H1 (cell line): ENCODE measurements around the gene PCDHGB7. TPM values are rescaled to one million over a fixed set of nuclear protein-coding genes. Genes with fewer than 3 reads are reported as not detected.

ENCODE experiments used
- CTCF ChIA-PET: fragments of 300-600 bp; sonication (Branson Sonifier 250); formaldehyde crosslinking; loops from one replicate; lab custom pipeline; 2021; ENCODE audit not compliant: partially characterized antibody; lab: Charles Lee
- POLR2A ChIA-PET: fragments of 300-600 bp; sonication (Branson Sonifier 250); formaldehyde crosslinking; loops from one replicate; lab custom pipeline; 2021; ENCODE audit warnings: inconsistent platforms; ENCODE audit not compliant: partially characterized antibody; lab: Charles Lee
- DNase-seq, 2 experiments: peaks; one replicate each; pipeline versions ENCODE4 v3.0.0 to v3.0.0-alpha.2; 2010 to 2022; ENCODE audit warnings: low spot score in 2 of 2, low read depth in 1 of 2, mixed read lengths in 1 of 2
- FAIRE-seq: peaks from 2 replicates; lab custom pipeline; 2011; peaks lifted over from hg19 to GRCh38; lab: Jason Lieb, UNC
- H2AFZ ChIP-seq: 2 replicates; pipeline ENCODE4 v1.8.1; 2012; ENCODE audit warnings: low read length, inconsistent platforms
- H2AK5ac ChIP-seq: 2 replicates; pipeline ENCODE4 v1.6.1; 2013; ENCODE audit warnings: low read depth, low read length
- H2BK120ac ChIP-seq: replicated peaks from 2 replicates; pipeline ENCODE3; 2013; ENCODE audit warnings: low read depth, low read length, inconsistent platforms
- H2BK12ac ChIP-seq: 2 replicates; pipeline ENCODE4 v1.6.1; 2013; ENCODE audit warnings: low read depth, low read length
- H2BK15ac ChIP-seq: 2 replicates; pipeline ENCODE4 v1.6.1; 2013; ENCODE audit warnings: low read length
- H2BK20ac ChIP-seq: 2 replicates; pipeline ENCODE4 v1.6.1; 2013; ENCODE audit warnings: low read length
- H2BK5ac ChIP-seq: 2 replicates; pipeline ENCODE4 v1.6.1; 2013; ENCODE audit warnings: low read depth, low read length
- H3K14ac ChIP-seq: 2 replicates; pipeline ENCODE4 v1.6.1; 2013; ENCODE audit warnings: inconsistent platforms; ENCODE audit not compliant: insufficient read length
- H3K18ac ChIP-seq: 2 replicates; pipeline ENCODE4 v1.6.1; 2013; ENCODE audit warnings: low read length; ENCODE audit errors: extremely low read depth
- H3K23ac ChIP-seq: 2 replicates; pipeline ENCODE4 v1.6.1; 2013; ENCODE audit warnings: inconsistent platforms; ENCODE audit not compliant: insufficient read length
- H3K23me2 ChIP-seq: 2 replicates; pipeline ENCODE4 v1.6.1; 2013; ENCODE audit warnings: low read depth, low read length
- H3K27ac ChIP-seq: 2 replicates; pipeline ENCODE4 v1.6.1; 2011; ENCODE audit warnings: low read depth, low read length, inconsistent platforms
- H3K27me3 ChIP-seq, 4 experiments: replicated peaks in 1 of 4; 1 replicate in 1 of 4; 2 replicates in 3 of 4; pipeline versions ENCODE4 v1.6.1 to v1.8.1; 2011 to 2013; ENCODE audit warnings: low read length in 3 of 4, mild to moderate bottlenecking in 3 of 4, inconsistent platforms in 2 of 4, mixed read lengths in 2 of 4, moderate library complexity in 1 of 4; ENCODE audit not compliant: control insufficient read depth in 3 of 4, insufficient read depth in 3 of 4; ENCODE audit errors: extremely low read depth in 1 of 4
- H3K36me3 ChIP-seq, 4 experiments: 2 replicates each; pipeline versions ENCODE4 v1.6.1 to v1.8.1; 2011 to 2013; ENCODE audit warnings: mild to moderate bottlenecking in 4 of 4, low read length in 3 of 4, moderate library complexity in 2 of 4, control low read depth in 1 of 4, inconsistent platforms in 1 of 4; ENCODE audit not compliant: insufficient read depth in 4 of 4, control insufficient read depth in 2 of 4
- H3K4ac ChIP-seq: replicated peaks from 2 replicates; pipeline ENCODE3; 2013; ENCODE audit warnings: low read length, low read depth, mixed read lengths, inconsistent platforms; ENCODE audit not compliant: insufficient read length
- H3K4me1 ChIP-seq, 4 experiments: replicated peaks in 1 of 4; 1 replicate in 1 of 4; 2 replicates in 3 of 4; pipeline versions ENCODE4 v1.6.1 to v1.8.1; 2011 to 2013; ENCODE audit warnings: low read length in 3 of 4, inconsistent platforms in 2 of 4, mixed read lengths in 1 of 4; ENCODE audit not compliant: insufficient read depth in 4 of 4, control insufficient read depth in 3 of 4
- H3K4me2 ChIP-seq, 2 experiments: 2 replicates each; pipeline versions ENCODE4 v1.6.1 to v1.8.1; 2011 to 2013; ENCODE audit warnings: low read depth in 2 of 2, low read length in 2 of 2, control low read depth in 1 of 2, inconsistent platforms in 1 of 2, mild to moderate bottlenecking in 1 of 2; ENCODE audit not compliant: insufficient read depth in 1 of 2
- H3K4me3 ChIP-seq, 4 experiments: fragments of 200-600, 300-600 bp in 1 of 4; sonication (generic), shearing (Covaris generic), sonication (Bioruptor Twin) in 1 of 4; 2 replicates each; pipeline versions ENCODE4 v1.5.1 to v1.8.1; 2011 to 2016; ENCODE audit warnings: low read length in 4 of 4, low read depth in 3 of 4, control low read depth in 2 of 4, inconsistent platforms in 2 of 4, mild to moderate bottlenecking in 2 of 4, mixed read lengths in 1 of 4, moderate library complexity in 1 of 4; ENCODE audit not compliant: insufficient read depth in 2 of 4; ENCODE audit errors: extremely low read depth in 1 of 4
- H3K56ac ChIP-seq: replicated peaks from 2 replicates; pipeline ENCODE3; 2013; ENCODE audit warnings: low read depth, mild to moderate bottlenecking, mixed read lengths, low read length, inconsistent platforms; ENCODE audit not compliant: insufficient read length
- H3K79me1 ChIP-seq: 2 replicates; pipeline ENCODE4 v1.6.1; 2013; ENCODE audit warnings: low read depth, low read length, control low read depth
- H3K79me2 ChIP-seq, 2 experiments: 2 replicates each; pipeline versions ENCODE4 v1.6.1 to v1.8.1; 2012 to 2013; ENCODE audit warnings: low read length in 2 of 2, mild to moderate bottlenecking in 2 of 2, inconsistent platforms in 1 of 2; ENCODE audit not compliant: insufficient read depth in 2 of 2, control insufficient read depth in 1 of 2
- H3K9ac ChIP-seq, 4 experiments: replicated peaks in 1 of 4; 1 replicate in 1 of 4; 2 replicates in 3 of 4; pipeline versions ENCODE4 v1.6.1 to v1.8.1; 2011 to 2013; ENCODE audit warnings: low read depth in 3 of 4, low read length in 3 of 4, control low read depth in 2 of 4, mild to moderate bottlenecking in 2 of 4, moderate library complexity in 2 of 4, inconsistent platforms in 1 of 4; ENCODE audit errors: extremely low read depth in 1 of 4
- H3K9me3 ChIP-seq, 2 experiments: 2 replicates each; pipeline versions ENCODE4 v1.6.1 to v1.8.1; 2012 to 2013; ENCODE audit warnings: mild to moderate bottlenecking in 2 of 2, moderate library complexity in 2 of 2, control low read depth in 1 of 2, inconsistent platforms in 1 of 2, low read depth in 1 of 2, low read length in 1 of 2, mixed read lengths in 1 of 2; ENCODE audit not compliant: insufficient read depth in 2 of 2
- H4K20me1 ChIP-seq, 2 experiments: replicated peaks in 1 of 2; 2 replicates each; pipeline versions ENCODE3 to v1.8.1; 2011 to 2013; ENCODE audit warnings: inconsistent platforms in 2 of 2, low read length in 2 of 2, mild to moderate bottlenecking in 1 of 2; ENCODE audit not compliant: insufficient read depth in 2 of 2, control insufficient read depth in 1 of 2
- H4K5ac ChIP-seq: 2 replicates; pipeline ENCODE4 v1.6.1; 2013; ENCODE audit warnings: low read length, low read depth, mixed read lengths, inconsistent platforms; ENCODE audit not compliant: insufficient read length
- H4K8ac ChIP-seq: 2 replicates; pipeline ENCODE4 v1.8.0; 2013; ENCODE audit warnings: mild to moderate bottlenecking, moderate library complexity, low read length, inconsistent platforms; ENCODE audit not compliant: insufficient read depth; ENCODE audit errors: extremely low read depth
- H4K91ac ChIP-seq: replicated peaks from 2 replicates; pipeline ENCODE3; 2013; ENCODE audit warnings: low read length, mixed read lengths, inconsistent platforms; ENCODE audit not compliant: insufficient read length
- BRCA1 ChIP-seq: IDR thresholded peaks from 2 replicates; pipeline ENCODE4 v1.6.1; 2012; ENCODE audit warnings: low read depth, low read length, improper control_type of control experiment
- GABPA ChIP-seq: IDR thresholded peaks from 2 replicates; pipeline ENCODE4 v1.6.1; 2011; ENCODE audit warnings: mild to moderate bottlenecking, low read length, moderate library complexity, borderline replicate concordance; ENCODE audit not compliant: insufficient read depth
- NRF1 ChIP-seq: IDR thresholded peaks from 2 replicates; pipeline ENCODE4 v1.6.1; 2011; ENCODE audit warnings: mild to moderate bottlenecking, low read depth, low read length, improper control_type of control experiment
- POU5F1 ChIP-seq: IDR thresholded peaks from 2 replicates; pipeline ENCODE4 v1.6.1; 2011; ENCODE audit warnings: low read depth, mild to moderate bottlenecking, low read length, moderate library complexity
- RFX5 ChIP-seq: IDR thresholded peaks from 2 replicates; pipeline ENCODE4 v1.6.1; 2011; ENCODE audit warnings: low read depth, low read length, improper control_type of control experiment, borderline replicate concordance
- TAF1 ChIP-seq: IDR thresholded peaks from 2 replicates; pipeline ENCODE4 v1.6.1; 2011; ENCODE audit warnings: mild to moderate bottlenecking, low read depth, low read length
- TAF7 ChIP-seq: optimal IDR thresholded peaks from 2 replicates; pipeline ENCODE3; 2011; ENCODE audit warnings: low read depth, mild to moderate bottlenecking, inconsistent platforms, low read length, moderate library complexity, borderline replicate concordance
- TBP ChIP-seq: IDR thresholded peaks from 2 replicates; pipeline ENCODE4 v1.6.1; 2011; ENCODE audit warnings: low read depth, low read length, improper control_type of control experiment
- TCF12 ChIP-seq: IDR thresholded peaks from 2 replicates; pipeline ENCODE4 v1.6.1; 2011; ENCODE audit warnings: low read depth, mild to moderate bottlenecking, low read length
- TEAD4 ChIP-seq: IDR thresholded peaks from 2 replicates; pipeline ENCODE4 v1.6.1; 2012; ENCODE audit warnings: low read depth, low read length, inconsistent platforms, mixed read lengths
- ZNF274 ChIP-seq: IDR thresholded peaks from 2 replicates; pipeline ENCODE4 v1.7.0; 2012; ENCODE audit warnings: low read length, borderline replicate concordance; ENCODE audit errors: extremely low read depth
- WGBS, 2 experiments: shearing (Covaris generic) in 1 of 2; methylation state at CpG; one replicate each; pipeline versions ENCODE4 v1.1.6 to v1.1.7; 2013 to 2015; ENCODE audit warnings: low lambda C conversion rate in 2 of 2, mixed read lengths in 2 of 2, inconsistent platforms in 1 of 2, low coverage in 1 of 2, missing lambda C conversion rate in 1 of 2; ENCODE audit not compliant: insufficient replicate concordance in 2 of 2, insufficient coverage in 1 of 2, insufficient read length in 1 of 2; ENCODE audit errors: extremely low coverage in 1 of 2, missing lambda C conversion rate in 1 of 2; 5-methylcytosine and 5-hydroxymethylcytosine counted together
- polyA plus RNA-seq, 7 experiments: library from polyadenylated mRNA; depleted of rRNA in 3 of 7; stranded (reverse) in 5 of 7; unstranded in 2 of 7; fragments of >200 nt in 5 of 7; fragments of 200-250 nt in 2 of 7; gene quantifications; 1 replicate in 5 of 7; 2 replicates in 1 of 7; 4 replicates in 1 of 7; pipeline versions ENCODE4 v1.2.1 to v1.2.3, GENCODE V29; 2011 to 2013; ENCODE audit warnings: missing spikeins in 2 of 7, mixed read lengths in 2 of 7
- total RNA-seq: library from RNA; stranded (reverse); fragmentation: NEBNext Ultra II Directional; extraction: Animal tissue kit (Norgen Biotek cat#: 25700); gene quantifications from 2 replicates; pipeline ENCODE4 v1.2.1, GENCODE V29; 2021
- TF ChIP-seq, protein P1 (sequence below): IDR thresholded peaks from 2 replicates; pipeline ENCODE4 v1.6.1; 2012; ENCODE audit warnings: inconsistent platforms

Gene PCDHGB7
- total and polyA plus RNA-seq, 2 of the 8 experiments (the other 6 are each of a cell fraction or from before 2014, with no cell fraction given) = 4.1 to 9.5 TPM

DNA sequence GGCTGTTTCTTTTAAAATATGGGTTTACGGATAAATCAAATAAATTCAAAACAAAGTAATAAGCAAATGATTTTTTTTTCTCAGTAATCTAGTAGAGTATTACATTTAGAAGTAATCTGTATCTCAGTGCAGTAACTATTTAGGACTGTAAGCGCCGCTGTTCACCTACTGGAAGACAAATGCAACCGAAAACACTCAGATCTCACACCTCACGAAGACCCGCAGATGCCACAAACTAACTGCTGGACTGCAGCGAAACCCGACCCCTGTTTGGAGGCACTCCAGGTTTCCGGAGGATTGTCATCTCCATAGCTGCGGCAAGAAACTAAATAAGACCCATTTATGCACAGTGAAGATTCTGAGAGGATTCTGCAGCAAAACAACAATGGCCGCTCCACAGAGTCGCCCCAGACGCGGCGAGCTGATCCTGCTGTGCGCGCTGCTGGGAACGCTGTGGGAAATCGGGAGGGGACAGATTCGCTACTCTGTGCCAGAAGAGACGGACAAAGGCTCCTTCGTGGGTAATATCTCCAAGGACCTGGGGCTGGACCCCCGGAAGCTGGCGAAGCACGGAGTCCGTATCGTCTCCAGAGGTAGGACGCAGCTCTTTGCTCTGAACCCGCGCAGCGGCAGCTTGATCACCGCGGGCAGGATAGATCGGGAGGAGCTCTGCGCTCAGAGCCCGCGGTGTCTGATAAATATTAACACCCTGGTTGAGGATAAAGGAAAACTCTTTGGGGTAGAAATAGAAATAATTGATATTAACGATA is 24.9 kb upstream of the PCDHGB7 start, which contains the start of gene PCDHGA8:
PCDHGA8 (plus strand) TSS at position 205 of the 770 bp plus-strand sequence; CDS start at position 386, 181 bp downstream.
- H3K9ac ChIP-seq = no peak within 1 kb of the TSS
- no peak within 1 kb of the TSS for H2BK20ac ChIP-seq
- H4K8ac ChIP-seq = no peak within 1 kb of the TSS; the same call in 1 of the 2 replicates
- H3K23ac ChIP-seq = no peak within 1 kb of the TSS
- POLR2A ChIA-PET = no interaction called here
- FAIRE-seq (no peak), DNase-seq (no peak)
- H3K9me3 ChIP-seq = peaks cover 53 to 64% of the 10 kb centered on the region in 2 experiments
- H2BK120ac ChIP-seq = no peak within 1 kb of the TSS
- no peak within 1 kb of the TSS for H3K14ac ChIP-seq
- H2AFZ ChIP-seq = no peak within 1 kb of the TSS
- H3K4ac ChIP-seq = no peak within 1 kb of the TSS
- CTCF ChIA-PET = interaction anchor here (0.7 to 8.7 kb wide), 11 partner anchors 10 to 171 kb away, joined by 3 to 68 read pairs (median 5); partner anchors contain the start of genes PCDHGA10, PCDHGA11, PCDHGA9 and PCDHGB6
- no peak within 1 kb of the TSS for H2BK5ac ChIP-seq
- H3K36me3 ChIP-seq = peaks cover 3 to 29% (median 14%) of the 10 kb centered on the region in 4 experiments; a peak in 7 of 8 replicates
- no peaks in the 10 kb centered on the region for H4K20me1 ChIP-seq
- WGBS, 2 experiments = 96% methylated on average over 38 of the region's 38 CpGs; no CpG with 5 or more reads in 1 of the 2 experiments
- peak within 1 kb of the TSS in 1 of 4 experiments; percentile 23; a peak in 1 of 8 replicates for H3K4me3 ChIP-seq
- H3K79me2 ChIP-seq = no peaks in the 10 kb centered on the region
- H4K91ac ChIP-seq = no peak within 1 kb of the TSS
- no peaks in the 10 kb centered on the region; a peak in 1 of 7 replicates for H3K27me3 ChIP-seq
- H2BK15ac ChIP-seq = no peak within 1 kb of the TSS
- no peaks in the 10 kb centered on the region for H3K79me1 ChIP-seq
- no peak within 1 kb of the TSS for H3K4me2 ChIP-seq
- H3K56ac ChIP-seq = no peak within 1 kb of the TSS
- no peaks in the 10 kb centered on the region for H3K23me2 ChIP-seq
- H4K5ac ChIP-seq = no peak within 1 kb of the TSS
- H2BK12ac ChIP-seq = no peak within 1 kb of the TSS
- H2AK5ac ChIP-seq = no peak within 1 kb of the TSS
- no peak within 1 kb of the TSS for H3K18ac ChIP-seq
- no peaks in the 10 kb centered on the region for H3K4me1 ChIP-seq
- H3K27ac ChIP-seq = no peak within 1 kb of the TSS
- no peak for TF ChIP-seq NRF1
- TF ChIP-seq TAF1 = no peak
- no peak for TF ChIP-seq TBP
- no peak for TF ChIP-seq ZNF274
- no peak for TF ChIP-seq GABPA
- TF ChIP-seq TCF12 = no peak
- no peak for TF ChIP-seq RFX5
- TF ChIP-seq TEAD4 = no peak
- TF ChIP-seq, protein P1, sequence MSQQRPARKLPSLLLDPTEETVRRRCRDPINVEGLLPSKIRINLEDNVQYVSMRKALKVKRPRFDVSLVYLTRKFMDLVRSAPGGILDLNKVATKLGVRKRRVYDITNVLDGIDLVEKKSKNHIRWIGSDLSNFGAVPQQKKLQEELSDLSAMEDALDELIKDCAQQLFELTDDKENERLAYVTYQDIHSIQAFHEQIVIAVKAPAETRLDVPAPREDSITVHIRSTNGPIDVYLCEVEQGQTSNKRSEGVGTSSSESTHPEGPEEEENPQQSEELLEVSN = no peak
- TF ChIP-seq POU5F1 = no peak
- no peak for TF ChIP-seq TAF7
- no peak for TF ChIP-seq BRCA1
